ENCODE results near the gene SMG7.
A peak's percentile ranks its signal among the peaks of the same experiment; 100 is the strongest.

The SMG7 gene

DNA sequence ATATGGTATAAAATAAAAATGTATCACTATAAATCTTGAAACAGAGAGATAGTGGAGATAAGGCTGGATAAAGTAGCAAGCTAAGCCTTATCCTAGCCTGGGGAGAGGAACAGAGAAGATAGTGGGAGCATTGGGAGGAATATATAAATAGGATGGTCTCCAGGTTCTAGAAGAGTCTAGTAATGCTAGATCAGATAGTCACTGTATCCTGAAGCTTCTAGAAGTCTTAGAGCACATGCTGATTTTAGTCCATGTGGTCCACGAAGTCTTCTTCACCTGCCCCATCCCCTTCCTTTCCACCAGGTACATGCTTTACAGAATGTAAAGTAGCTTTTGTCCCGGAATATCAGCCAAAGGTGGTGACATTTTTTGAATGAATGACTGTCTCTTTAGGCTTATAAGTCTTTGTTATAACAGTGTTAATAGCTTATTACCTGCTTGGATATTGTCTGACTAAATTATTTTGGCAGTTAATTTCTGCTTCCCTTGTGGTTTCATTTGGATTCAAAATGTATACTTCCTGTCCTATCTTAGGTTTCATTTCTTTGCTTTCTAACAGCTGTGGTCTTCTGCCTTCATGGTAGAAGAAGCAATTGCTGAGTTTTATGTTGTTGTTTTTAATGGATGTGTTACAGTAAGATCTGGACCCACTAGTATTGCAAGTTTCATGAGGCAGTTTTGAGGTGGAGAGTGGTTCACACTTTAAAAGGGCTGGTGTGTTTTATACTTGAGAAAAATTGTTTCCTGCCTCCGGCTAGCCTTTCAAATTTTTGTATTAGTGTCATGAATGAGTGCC is 5.9 kb downstream of the SMG7 start:
- peak overlapping the region; percentile 87 for H3K27ac Mint-ChIP-seq
- H3K4me3 Mint-ChIP-seq = peak overlapping the region; percentile 75
- H3K36me3 Mint-ChIP-seq (ENCODE audit: low read depth) = peaks cover 14% of the 10 kb centered on the region
- peaks cover 49% of the 10 kb centered on the region for H3K4me1 Mint-ChIP-seq (ENCODE audit: low read depth)
- no peaks in the 10 kb centered on the region for H3K27me3 Mint-ChIP-seq (ENCODE audit: low read depth)
- no peaks in the 10 kb centered on the region for H3K9me3 Mint-ChIP-seq

DNA sequence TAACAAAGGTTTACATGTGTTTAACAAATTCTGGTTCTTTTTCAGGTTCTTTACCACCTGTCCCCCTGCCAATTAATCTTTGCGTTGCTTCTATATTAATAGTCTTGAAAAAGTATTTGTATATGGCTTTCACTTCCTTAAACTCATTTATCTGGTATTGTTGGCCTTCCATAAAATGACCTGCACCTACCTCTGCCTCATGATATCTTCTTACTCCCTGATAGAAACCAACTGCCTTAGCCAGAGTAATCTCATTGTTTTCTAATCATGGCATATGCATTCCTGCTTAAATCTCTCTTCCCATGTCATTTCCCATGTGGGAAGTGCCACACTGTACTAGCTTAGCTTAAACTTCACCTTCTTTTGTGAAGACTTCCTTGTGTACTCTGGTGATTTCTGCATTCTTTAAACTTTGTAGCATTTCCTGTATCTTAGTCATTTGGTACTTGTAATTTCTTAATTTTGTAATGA is 8.7 kb downstream of the SMG7 start:
- Mint-ChIP-seq H3K4me1 (ENCODE audit: low read depth) (peaks cover 43% of the 10 kb centered on the region), H3K27ac (peak overlapping the region; percentile 32), H3K9me3 (no peaks in the 10 kb centered on the region), H3K36me3 (ENCODE audit: low read depth) (peaks cover 12% of the 10 kb centered on the region), H3K4me3 (peak overlapping the region; percentile 8), H3K27me3 (ENCODE audit: low read depth) (no peaks in the 10 kb centered on the region)

DNA sequence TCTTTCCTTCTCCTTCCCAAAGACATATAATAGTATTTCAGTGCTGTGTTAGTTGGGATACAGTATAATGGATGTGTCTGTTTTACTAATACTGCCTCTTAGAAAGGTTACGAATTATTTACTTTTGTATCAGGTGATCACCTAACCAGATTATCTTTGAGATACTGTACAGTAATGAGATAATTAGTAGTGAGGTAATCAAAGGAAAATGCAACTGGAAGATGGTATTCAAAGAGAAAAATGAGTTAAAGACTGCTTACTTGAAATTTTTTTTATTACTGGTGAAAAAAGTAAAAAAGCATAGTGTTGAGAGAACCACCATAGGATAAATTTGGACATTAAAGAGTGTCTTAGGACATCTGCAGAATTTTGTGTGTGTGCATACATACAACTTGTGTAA is 10.9 kb downstream of the SMG7 start:
- no peaks in the 10 kb centered on the region for H3K27me3 Mint-ChIP-seq (ENCODE audit: low read depth)
- H3K4me1 Mint-ChIP-seq (ENCODE audit: low read depth) = peaks cover 54% of the 10 kb centered on the region
- H3K27ac Mint-ChIP-seq = no peak overlapping the region
- no peak overlapping the region for H3K4me3 Mint-ChIP-seq
- H3K9me3 Mint-ChIP-seq = no peaks in the 10 kb centered on the region
- H3K36me3 Mint-ChIP-seq (ENCODE audit: low read depth) = peaks cover 21% of the 10 kb centered on the region

GRCh38 chr1:183484254-183484653 is 12.0 kb downstream of the SMG7 start:
- Mint-ChIP-seq H3K27ac (no peak overlapping the region), H3K4me3 (no peak overlapping the region), H3K36me3 (ENCODE audit: low read depth) (peaks cover 22% of the 10 kb centered on the region), H3K4me1 (ENCODE audit: low read depth) (peaks cover 46% of the 10 kb centered on the region), H3K9me3 (no peaks in the 10 kb centered on the region), H3K27me3 (ENCODE audit: low read depth) (no peaks in the 10 kb centered on the region)

GRCh38 chr1:183484851-183485250 is 12.6 kb downstream of the SMG7 start:
- no peak overlapping the region for H3K27ac Mint-ChIP-seq
- no peaks in the 10 kb centered on the region for H3K27me3 Mint-ChIP-seq (ENCODE audit: low read depth)
- H3K4me3 Mint-ChIP-seq = no peak overlapping the region
- peaks cover 21% of the 10 kb centered on the region for H3K36me3 Mint-ChIP-seq (ENCODE audit: low read depth)
- peaks cover 41% of the 10 kb centered on the region for H3K4me1 Mint-ChIP-seq (ENCODE audit: low read depth)
- no peaks in the 10 kb centered on the region for H3K9me3 Mint-ChIP-seq

GRCh38 chr1:183487674-183488442 is 15.6 kb downstream of the SMG7 start:
- no peaks in the 10 kb centered on the region for H3K9me3 Mint-ChIP-seq
- H3K36me3 Mint-ChIP-seq (ENCODE audit: low read depth) = peaks cover 13% of the 10 kb centered on the region
- no peaks in the 10 kb centered on the region for H3K27me3 Mint-ChIP-seq (ENCODE audit: low read depth)
- H3K4me1 Mint-ChIP-seq (ENCODE audit: low read depth) = peaks cover 26% of the 10 kb centered on the region
- H3K27ac Mint-ChIP-seq = no peak overlapping the region
- H3K4me3 Mint-ChIP-seq = no peak overlapping the region

DNA sequence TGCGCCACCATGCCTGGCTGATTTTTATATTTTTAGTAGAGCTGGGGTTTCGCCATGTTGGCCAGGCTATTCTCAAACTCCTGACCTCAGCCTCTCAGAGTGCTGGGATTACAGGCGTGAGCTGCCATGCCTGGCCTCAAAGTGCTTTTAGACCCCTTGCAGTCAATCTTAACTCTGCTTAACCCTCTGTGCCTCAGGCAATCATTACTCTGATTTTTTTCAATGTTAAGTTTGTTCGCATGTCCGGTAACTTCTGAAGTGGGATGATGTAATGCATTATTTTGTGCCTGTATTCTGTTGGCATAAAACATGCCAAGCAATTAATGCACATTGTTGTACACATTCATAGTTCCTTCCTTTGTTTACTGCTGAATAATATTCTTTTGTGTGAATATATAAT is 18.6 kb downstream of the SMG7 start:
- H3K9me3 Mint-ChIP-seq = peaks cover 3% of the 10 kb centered on the region
- H3K27me3 Mint-ChIP-seq (ENCODE audit: low read depth) = no peaks in the 10 kb centered on the region
- H3K4me1 Mint-ChIP-seq (ENCODE audit: low read depth) = peaks cover 26% of the 10 kb centered on the region
- H3K36me3 Mint-ChIP-seq (ENCODE audit: low read depth) = peaks cover 18% of the 10 kb centered on the region
- no peak overlapping the region for H3K4me3 Mint-ChIP-seq
- no peak overlapping the region for H3K27ac Mint-ChIP-seq

- Mint-ChIP-seq H3K27me3 (ENCODE audit: low read depth) (no peaks in the 10 kb centered on the region), H3K4me3 (no peak overlapping the region), H3K4me1 (ENCODE audit: low read depth) (peaks cover 30% of the 10 kb centered on the region), H3K36me3 (ENCODE audit: low read depth) (peaks cover 19% of the 10 kb centered on the region), H3K27ac (no peak overlapping the region), H3K9me3 (peaks cover 3% of the 10 kb centered on the region)
Observed at GRCh38 chr1:183493540-183494245, 21.4 kb downstream of the SMG7 start.

DNA sequence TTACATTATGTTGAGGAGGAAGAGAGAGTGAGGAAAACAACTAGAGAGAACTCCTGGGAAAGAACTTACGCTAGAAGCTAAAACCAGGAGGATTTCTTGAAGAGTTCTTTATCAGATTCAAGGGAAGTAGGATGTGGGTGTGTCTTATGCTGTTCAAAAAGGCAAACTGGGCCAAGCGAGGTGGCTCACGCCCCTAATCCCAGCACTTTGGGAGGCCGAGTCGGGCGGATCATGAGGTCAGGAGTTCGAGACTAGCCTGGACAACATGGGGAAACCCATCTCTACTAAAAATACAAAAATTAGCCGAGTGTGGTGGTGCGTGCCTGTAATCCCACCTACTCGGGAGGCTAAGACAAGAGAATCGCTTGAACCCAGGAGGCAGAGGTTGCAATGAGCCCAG is 23.1 kb downstream of the SMG7 start:
- no peak overlapping the region for H3K4me3 Mint-ChIP-seq
- H3K4me1 Mint-ChIP-seq (ENCODE audit: low read depth) = peaks cover 39% of the 10 kb centered on the region
- no peak overlapping the region for H3K27ac Mint-ChIP-seq
- no peaks in the 10 kb centered on the region for H3K27me3 Mint-ChIP-seq (ENCODE audit: low read depth)
- peaks cover 3% of the 10 kb centered on the region for H3K9me3 Mint-ChIP-seq
- peaks cover 17% of the 10 kb centered on the region for H3K36me3 Mint-ChIP-seq (ENCODE audit: low read depth)

DNA sequence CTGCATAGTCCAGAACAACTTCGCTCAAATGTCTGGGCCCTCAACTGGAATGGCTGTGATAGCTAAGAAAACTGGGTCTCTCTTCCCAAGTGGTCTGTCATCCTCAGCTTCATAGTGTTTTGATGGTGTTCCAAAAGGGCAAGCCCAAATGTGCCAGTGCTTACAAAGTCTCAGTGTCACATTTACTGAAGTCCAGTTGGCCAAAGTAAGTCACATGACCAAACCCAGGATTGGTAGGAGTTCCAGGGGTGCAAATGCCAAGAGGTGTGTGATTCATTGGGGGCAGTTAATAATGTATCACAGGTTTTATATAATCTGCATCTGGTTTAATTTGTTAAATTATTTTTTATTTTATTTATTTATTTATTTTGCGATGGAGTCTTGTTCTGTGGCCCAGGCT is 24.9 kb downstream of the SMG7 start:
- H3K9me3 Mint-ChIP-seq = peaks cover 3% of the 10 kb centered on the region
- H3K27ac Mint-ChIP-seq = peak overlapping the region; percentile 71
- no peak overlapping the region for H3K4me3 Mint-ChIP-seq
- peaks cover 17% of the 10 kb centered on the region for H3K36me3 Mint-ChIP-seq (ENCODE audit: low read depth)
- H3K27me3 Mint-ChIP-seq (ENCODE audit: low read depth) = no peaks in the 10 kb centered on the region
- peaks cover 47% of the 10 kb centered on the region for H3K4me1 Mint-ChIP-seq (ENCODE audit: low read depth)

GRCh38 chr1:183498342-183498991 is 26.2 kb downstream of the SMG7 start:
- Mint-ChIP-seq H3K4me3 (peak overlapping the region; percentile 57), H3K36me3 (ENCODE audit: low read depth) (peaks cover 17% of the 10 kb centered on the region), H3K4me1 (ENCODE audit: low read depth) (peaks cover 50% of the 10 kb centered on the region), H3K27me3 (ENCODE audit: low read depth) (no peaks in the 10 kb centered on the region), H3K9me3 (peaks cover 3% of the 10 kb centered on the region), H3K27ac (peak overlapping the region; percentile 90)

GRCh38 chr1:183505454-183506089 is 33.3 kb downstream of the SMG7 start:
- Mint-ChIP-seq H3K27me3 (ENCODE audit: low read depth) (no peaks in the 10 kb centered on the region), H3K36me3 (ENCODE audit: low read depth) (peaks cover 2% of the 10 kb centered on the region), H3K27ac (no peak overlapping the region), H3K4me3 (no peak overlapping the region), H3K9me3 (no peaks in the 10 kb centered on the region), H3K4me1 (ENCODE audit: low read depth) (peaks cover 19% of the 10 kb centered on the region)

GRCh38 chr1:183506561-183506960 is 34.3 kb downstream of the SMG7 start:
- Mint-ChIP-seq H3K4me1 (ENCODE audit: low read depth) (peaks cover 20% of the 10 kb centered on the region), H3K36me3 (ENCODE audit: low read depth) (peaks cover 2% of the 10 kb centered on the region), H3K27ac (no peak overlapping the region), H3K9me3 (no peaks in the 10 kb centered on the region), H3K27me3 (ENCODE audit: low read depth) (no peaks in the 10 kb centered on the region), H3K4me3 (no peak overlapping the region)

DNA sequence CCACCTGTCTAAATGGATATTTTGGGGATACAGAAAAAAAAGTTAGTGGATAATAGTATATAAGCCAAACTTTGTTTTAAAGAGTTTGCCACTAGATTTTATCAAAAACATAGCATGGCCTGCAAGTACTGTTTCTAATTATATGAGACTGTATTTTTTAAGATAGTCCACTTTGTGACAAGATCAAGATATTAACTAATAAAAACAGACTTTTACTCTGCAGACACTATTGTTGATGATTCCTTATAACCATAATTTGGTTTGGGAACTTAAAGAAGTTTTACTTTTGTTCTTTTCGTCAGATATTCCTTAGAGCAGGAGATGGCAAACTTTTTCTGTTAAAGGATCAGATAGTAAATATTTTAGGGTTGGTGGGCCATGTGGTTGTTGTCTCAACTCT is 36.4 kb downstream of the SMG7 start:
- H3K27ac Mint-ChIP-seq = no peak overlapping the region
- no peak overlapping the region for H3K4me3 Mint-ChIP-seq
- no peaks in the 10 kb centered on the region for H3K27me3 Mint-ChIP-seq (ENCODE audit: low read depth)
- H3K36me3 Mint-ChIP-seq (ENCODE audit: low read depth) = peaks cover 3% of the 10 kb centered on the region
- H3K4me1 Mint-ChIP-seq (ENCODE audit: low read depth) = peaks cover 13% of the 10 kb centered on the region
- no peaks in the 10 kb centered on the region for H3K9me3 Mint-ChIP-seq
